Endodermal cell (in vitro differentiated cells): Measurements from ENCODE around the gene RCAN3. TPM values are rescaled to one million over a fixed set of nuclear protein-coding genes. Genes with fewer than 3 reads are reported as not detected.

ENCODE experiments used
- DNase-seq: peaks from one replicate; pipeline ENCODE4 v3.0.0-alpha.2; 2017
- H3K27ac ChIP-seq: 2 replicates; pipeline ENCODE4 v1.5.1; 2013; ENCODE audit warnings: mild to moderate bottlenecking, low read depth, low read length, moderate library complexity
- H3K27me3 ChIP-seq: 2 replicates; pipeline ENCODE4 v1.6.1; 2013; ENCODE audit warnings: mild to moderate bottlenecking, low read length, moderate library complexity; ENCODE audit not compliant: insufficient read depth, control insufficient read depth, poor library complexity, severe bottlenecking
- H3K36me3 ChIP-seq: 2 replicates; pipeline ENCODE4 v1.7.0; 2013; ENCODE audit warnings: mild to moderate bottlenecking, low read length, moderate library complexity; ENCODE audit not compliant: control insufficient read depth, insufficient read depth
- H3K4me1 ChIP-seq: one replicate; pipeline ENCODE4 v1.7.0; 2013; ENCODE audit warnings: low read length; ENCODE audit not compliant: control insufficient read depth, insufficient read depth
- H3K4me3 ChIP-seq: 2 replicates; pipeline ENCODE4 v1.5.1; 2013; ENCODE audit warnings: mild to moderate bottlenecking, low read length, moderate library complexity
- H3K9ac ChIP-seq: 2 replicates; pipeline ENCODE4 v1.6.1; 2013; ENCODE audit warnings: mild to moderate bottlenecking, low read length, moderate library complexity; ENCODE audit not compliant: poor library complexity, severe bottlenecking; ENCODE audit errors: extremely low read depth
- H3K9me3 ChIP-seq: 2 replicates; pipeline ENCODE4 v1.6.1; 2013; ENCODE audit warnings: mild to moderate bottlenecking, low read length, moderate library complexity; ENCODE audit not compliant: control insufficient read depth
- H3K27ac Mint-ChIP-seq: 2 replicates; pipeline ENCODE4 v1.8.0; 2020; ENCODE audit warnings: mixed read lengths
- H3K27me3 Mint-ChIP-seq: 2 replicates; pipeline ENCODE4 v1.8.0; 2021; ENCODE audit warnings: mild to moderate bottlenecking, mixed read lengths; ENCODE audit not compliant: insufficient read depth
- H3K36me3 Mint-ChIP-seq: 2 replicates; pipeline ENCODE4 v1.8.0; 2020; ENCODE audit warnings: low read depth, mixed read lengths
- H3K4me1 Mint-ChIP-seq: 2 replicates; pipeline ENCODE4 v1.8.0; 2020; ENCODE audit warnings: mixed read lengths
- H3K4me3 Mint-ChIP-seq: 2 replicates; pipeline ENCODE4 v1.8.0; 2020; ENCODE audit warnings: mild to moderate bottlenecking, moderate library complexity, mixed read lengths
- H3K9me3 Mint-ChIP-seq: 2 replicates; pipeline ENCODE4 v1.8.0; 2020; ENCODE audit warnings: mild to moderate bottlenecking, mixed read lengths
- CTCF ChIP-seq: fragments of 200-600 bp; sonication (generic); conservative IDR thresholded peaks from 2 replicates; pipeline ENCODE4 v1.5.0; 2021; ENCODE audit warnings: antibody characterized with exemption, mild to moderate bottlenecking
- WGBS, 2 experiments: methylation state at CpG; one replicate each; pipeline versions ENCODE4 v1.1.5 to v1.1.7; 2013; ENCODE audit warnings: missing lambda C conversion rate in 2 of 2, mixed read lengths in 1 of 2; ENCODE audit not compliant: insufficient coverage in 1 of 2, insufficient read length in 1 of 2; 5-methylcytosine and 5-hydroxymethylcytosine counted together
- total RNA-seq, 2 donors: library from RNA; stranded (reverse); fragmentation: NEBNext Ultra II Directional in 1 of 2; extraction: Animal tissue kit (Norgen Biotek cat#: 25700) in 1 of 2; gene quantifications; 2 replicates in 1 of 2; 3 replicates in 1 of 2; pipeline ENCODE4 v1.2.1, GENCODE V29; 2021

RCAN3 gene
- total RNA-seq, 2 donors from 2014 or later, result 31.9 to 36.8 TPM

GRCh38 chr1:24463776-24464735 is 38.6 kb upstream of the RCAN3 start:
- peak; percentile 82 for DNase-seq
- H3K36me3 ChIP-seq, result no peaks in the 10 kb centered on the region
- no peaks in the 10 kb centered on the region for H3K4me1 ChIP-seq
- no peak for TF ChIP-seq CTCF
- Mint-ChIP-seq H3K9me3 (no peaks in the 10 kb centered on the region), H3K4me1 (peaks cover 18% of the 10 kb centered on the region), H3K36me3 (no peaks in the 10 kb centered on the region), H3K27me3 (no peaks in the 10 kb centered on the region), H3K4me3 (peak overlapping the region; percentile 32), H3K27ac (peak overlapping the region; percentile 31)
- no peak overlapping the region for H3K9ac ChIP-seq
- WGBS, 2 experiments, result 13 to 15% methylated on average over 13 to 14 of the region's 14 CpGs
- no peaks in the 10 kb centered on the region for H3K9me3 ChIP-seq
- no peak overlapping the region for H3K4me3 ChIP-seq
- no peaks in the 10 kb centered on the region for H3K27me3 ChIP-seq
- H3K27ac ChIP-seq, result no peak overlapping the region

GRCh38 chr1:24465099-24465498 is 37.5 kb upstream of the RCAN3 start:
- Histone ChIP-seq H3K9ac (no peak overlapping the region), H3K27me3 (no peaks in the 10 kb centered on the region), H3K27ac (no peak overlapping the region), H3K9me3 (no peaks in the 10 kb centered on the region), H3K4me3 (no peak overlapping the region), H3K36me3 (no peaks in the 10 kb centered on the region), H3K4me1 (no peaks in the 10 kb centered on the region)
- TF ChIP-seq CTCF, result no peak
- no peak overlapping the region for H3K4me3 Mint-ChIP-seq
- H3K36me3 Mint-ChIP-seq, result no peaks in the 10 kb centered on the region
- peak overlapping the region; percentile 53 for H3K27ac Mint-ChIP-seq
- no peak for DNase-seq
- H3K27me3 Mint-ChIP-seq, result no peaks in the 10 kb centered on the region
- no peaks in the 10 kb centered on the region for H3K9me3 Mint-ChIP-seq
- H3K4me1 Mint-ChIP-seq, result peaks cover 18% of the 10 kb centered on the region
- 71 to 84% methylated on average over 2 to 4 of the region's 4 CpGs for WGBS, 2 experiments

- Mint-ChIP-seq H3K27ac (no peak overlapping the region), H3K27me3 (no peaks in the 10 kb centered on the region), H3K4me3 (no peak overlapping the region), H3K36me3 (no peaks in the 10 kb centered on the region), H3K9me3 (no peaks in the 10 kb centered on the region), H3K4me1 (peaks cover 18% of the 10 kb centered on the region)
- Histone ChIP-seq H3K9me3 (no peaks in the 10 kb centered on the region), H3K27ac (no peak overlapping the region), H3K4me1 (no peaks in the 10 kb centered on the region), H3K4me3 (no peak overlapping the region), H3K27me3 (no peaks in the 10 kb centered on the region), H3K9ac (no peak overlapping the region), H3K36me3 (no peaks in the 10 kb centered on the region)
- 90 to 92% methylated on average over 2 of the region's 2 CpGs for WGBS, 2 experiments
- TF ChIP-seq CTCF, result no peak
- no peak for DNase-seq
Measured at GRCh38 chr1:24465638-24466037, 37.0 kb upstream of the RCAN3 start.
